ENCODE data around the gene DLG2.

- TF ChIP-seq CTCF (IDR thresholded peaks at IDR 0.05) (no peak), ZFX (IDR thresholded peaks at IDR 0.05; ENCODE audit: borderline replicate concordance) (no peak)
Observed at GRCh38 chr11:84825106-84825660, 802.0 kb downstream of the DLG2 start.

Data from 22Rv1 (cell line).